ENCODE results near the gene ABCA1.

Gene ABCA1

DNA sequence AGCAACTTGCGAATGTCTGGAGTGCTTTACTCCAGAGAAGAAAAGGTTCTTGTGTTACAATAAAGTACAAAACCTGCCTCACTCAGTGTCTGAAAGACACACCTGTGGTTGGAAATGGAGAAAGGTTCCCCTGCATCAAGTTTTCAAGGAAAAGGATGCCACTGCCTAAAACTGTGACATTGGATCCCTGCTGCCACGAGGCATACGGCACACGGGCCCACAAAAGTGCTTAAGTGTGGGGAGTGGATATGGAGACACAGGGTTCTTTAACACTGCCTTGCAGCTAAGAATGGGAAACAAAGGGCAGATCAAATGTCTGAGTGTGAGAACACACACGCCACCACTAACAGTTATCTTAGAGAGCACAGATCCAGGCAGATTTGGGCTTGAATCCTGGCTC, 89.0 kb downstream of the ABCA1 start:
- no peak overlapping the region for H3K4me3 ChIP-seq (ENCODE audit: low read depth, low read length)
- TF ChIP-seq, protein P1, sequence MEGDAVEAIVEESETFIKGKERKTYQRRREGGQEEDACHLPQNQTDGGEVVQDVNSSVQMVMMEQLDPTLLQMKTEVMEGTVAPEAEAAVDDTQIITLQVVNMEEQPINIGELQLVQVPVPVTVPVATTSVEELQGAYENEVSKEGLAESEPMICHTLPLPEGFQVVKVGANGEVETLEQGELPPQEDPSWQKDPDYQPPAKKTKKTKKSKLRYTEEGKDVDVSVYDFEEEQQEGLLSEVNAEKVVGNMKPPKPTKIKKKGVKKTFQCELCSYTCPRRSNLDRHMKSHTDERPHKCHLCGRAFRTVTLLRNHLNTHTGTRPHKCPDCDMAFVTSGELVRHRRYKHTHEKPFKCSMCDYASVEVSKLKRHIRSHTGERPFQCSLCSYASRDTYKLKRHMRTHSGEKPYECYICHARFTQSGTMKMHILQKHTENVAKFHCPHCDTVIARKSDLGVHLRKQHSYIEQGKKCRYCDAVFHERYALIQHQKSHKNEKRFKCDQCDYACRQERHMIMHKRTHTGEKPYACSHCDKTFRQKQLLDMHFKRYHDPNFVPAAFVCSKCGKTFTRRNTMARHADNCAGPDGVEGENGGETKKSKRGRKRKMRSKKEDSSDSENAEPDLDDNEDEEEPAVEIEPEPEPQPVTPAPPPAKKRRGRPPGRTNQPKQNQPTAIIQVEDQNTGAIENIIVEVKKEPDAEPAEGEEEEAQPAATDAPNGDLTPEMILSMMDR (IDR thresholded peaks at IDR 0.05; ENCODE audit: low read depth, low read length), result no peak
- no peaks in the 10 kb centered on the region for H3K9me3 ChIP-seq
- no peak for DNase-seq
- H3K36me3 ChIP-seq, result no peaks in the 10 kb centered on the region
- H3K4me1 ChIP-seq, result no peaks in the 10 kb centered on the region
- no peaks in the 10 kb centered on the region for H3K27me3 ChIP-seq

DNA sequence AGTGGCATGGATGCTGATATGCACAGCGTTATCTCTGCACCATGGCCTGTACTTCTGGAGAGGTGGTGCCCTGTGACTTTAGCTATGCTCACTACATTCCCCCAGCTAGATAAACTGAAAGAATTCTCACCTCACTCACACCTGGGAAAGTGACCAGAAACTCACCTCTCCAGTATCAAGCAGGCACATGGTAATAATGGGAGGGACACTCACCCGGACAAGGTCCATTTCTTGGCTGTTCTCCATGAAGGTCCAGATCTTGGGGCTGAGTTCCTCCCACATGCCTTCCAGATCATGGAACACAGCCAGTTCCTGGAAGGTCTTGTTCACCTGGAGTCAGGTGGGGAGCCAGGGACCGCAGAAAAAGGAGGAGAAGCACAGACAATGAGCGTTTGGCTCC, 91.2 kb downstream of the ABCA1 start:
- no peaks in the 10 kb centered on the region for H3K9me3 ChIP-seq
- no peaks in the 10 kb centered on the region for H3K36me3 ChIP-seq
- H3K4me1 ChIP-seq, result no peaks in the 10 kb centered on the region
- no peak for DNase-seq
- no peak overlapping the region for H3K4me3 ChIP-seq (ENCODE audit: low read depth, low read length)
- TF ChIP-seq, protein P1 (IDR thresholded peaks at IDR 0.05; ENCODE audit: low read depth, low read length), result no peak
- no peaks in the 10 kb centered on the region for H3K27me3 ChIP-seq

DNA sequence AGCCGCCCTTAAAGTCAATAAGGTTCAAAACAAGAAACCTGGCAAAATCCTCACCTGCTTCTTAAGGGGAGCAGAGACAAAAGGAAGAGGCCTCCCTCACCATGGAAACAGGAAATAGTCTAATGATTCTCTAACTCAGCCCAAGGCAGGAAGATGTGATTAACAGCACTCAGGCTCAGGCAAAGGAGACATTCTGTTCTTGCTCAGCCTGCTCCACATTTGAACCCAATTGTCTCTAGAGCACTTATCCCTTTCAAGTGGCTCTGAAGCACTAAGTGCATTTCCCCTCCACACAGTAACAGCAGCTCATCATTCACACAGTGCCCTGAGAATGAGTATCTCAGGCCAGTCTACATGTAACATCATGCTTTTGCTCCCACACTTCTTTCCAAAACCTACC, 91.7 kb downstream of the ABCA1 start:
- DNase-seq, result no peak
- no peaks in the 10 kb centered on the region for H3K36me3 ChIP-seq
- no peak overlapping the region for H3K4me3 ChIP-seq (ENCODE audit: low read depth, low read length)
- TF ChIP-seq, protein P1 (IDR thresholded peaks at IDR 0.05; ENCODE audit: low read depth, low read length), result no peak
- H3K27me3 ChIP-seq, result no peaks in the 10 kb centered on the region
- H3K9me3 ChIP-seq, result no peaks in the 10 kb centered on the region
- no peaks in the 10 kb centered on the region for H3K4me1 ChIP-seq

DNA sequence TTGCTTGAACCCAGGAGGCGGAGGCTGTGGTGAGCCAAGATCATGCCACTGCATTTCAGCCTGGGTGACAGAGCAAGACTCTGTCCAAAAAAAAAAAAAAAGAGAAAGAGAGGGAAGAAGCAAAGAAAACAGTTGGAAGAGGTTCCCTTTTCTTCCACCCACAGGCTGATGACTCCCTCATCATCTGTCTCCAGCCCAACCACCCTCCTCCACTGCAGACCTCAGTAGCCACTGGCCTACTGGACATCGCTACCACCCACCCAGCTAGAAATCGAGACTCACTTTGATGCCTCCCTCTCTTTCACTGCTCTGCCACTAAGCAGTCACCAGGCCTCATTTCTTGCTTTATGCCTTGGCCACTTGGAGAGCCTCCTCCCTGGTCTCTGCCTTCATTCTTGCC, 92.8 kb downstream of the ABCA1 start:
- no peaks in the 10 kb centered on the region for H3K36me3 ChIP-seq
- no peaks in the 10 kb centered on the region for H3K4me1 ChIP-seq
- no peak for DNase-seq
- no peaks in the 10 kb centered on the region for H3K27me3 ChIP-seq
- H3K9me3 ChIP-seq, result no peaks in the 10 kb centered on the region
- no peak overlapping the region for H3K4me3 ChIP-seq (ENCODE audit: low read depth, low read length)
- TF ChIP-seq, protein P1 (IDR thresholded peaks at IDR 0.05; ENCODE audit: low read depth, low read length), result no peak

DNA sequence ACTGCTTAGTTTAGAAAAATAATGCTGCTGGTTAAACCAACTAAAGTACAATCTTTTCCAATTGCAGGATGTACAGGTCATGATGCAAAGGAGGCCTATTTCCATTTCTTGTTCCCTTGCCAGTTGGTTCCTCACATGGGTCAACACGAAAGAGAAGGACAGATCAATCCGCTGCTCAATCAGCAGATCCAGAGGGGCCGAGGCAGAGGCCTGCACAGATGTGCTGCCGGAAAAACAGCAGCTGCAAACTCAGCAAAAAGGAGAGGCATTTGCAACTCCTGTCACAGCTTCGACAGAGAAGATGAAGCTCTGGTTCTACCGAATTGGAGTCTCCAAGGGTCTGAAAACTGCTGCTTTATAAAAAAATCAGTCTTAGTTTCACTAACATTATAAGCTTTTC, 94.3 kb downstream of the ABCA1 start:
- TF ChIP-seq, protein P1 (IDR thresholded peaks at IDR 0.05; ENCODE audit: low read depth, low read length), result no peak
- Histone ChIP-seq H3K36me3 (no peaks in the 10 kb centered on the region), H3K27me3 (no peaks in the 10 kb centered on the region), H3K9me3 (no peaks in the 10 kb centered on the region), H3K4me3 (ENCODE audit: low read depth, low read length) (no peak overlapping the region), H3K4me1 (no peaks in the 10 kb centered on the region)
- no peak for DNase-seq

DNA sequence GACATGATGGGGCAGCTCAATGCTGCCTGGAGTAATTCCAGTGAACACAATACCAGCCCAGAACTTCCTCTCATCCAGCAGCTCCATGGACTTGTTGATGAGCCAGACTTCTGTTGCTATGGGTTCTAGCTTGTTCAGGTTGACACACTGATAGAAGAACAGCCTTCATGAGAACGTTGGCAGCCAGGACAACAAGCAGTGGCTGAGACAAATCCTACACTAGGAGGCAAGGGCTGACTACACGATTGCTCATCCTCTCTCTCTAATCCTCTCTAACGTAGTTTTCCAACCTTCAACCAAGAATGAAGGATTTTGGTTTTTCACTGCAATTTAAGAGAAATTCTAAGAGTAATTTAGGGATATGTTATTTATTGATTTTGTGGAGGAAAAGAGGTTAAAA, 96.3 kb downstream of the ABCA1 start:
- Histone ChIP-seq H3K27me3 (no peaks in the 10 kb centered on the region), H3K36me3 (no peaks in the 10 kb centered on the region), H3K4me3 (ENCODE audit: low read depth, low read length) (no peak overlapping the region), H3K9me3 (no peaks in the 10 kb centered on the region), H3K4me1 (no peaks in the 10 kb centered on the region)
- TF ChIP-seq, protein P1 (IDR thresholded peaks at IDR 0.05; ENCODE audit: low read depth, low read length), result no peak
- DNase-seq, result no peak

Measured in BE2C (cell line).